Effector memory CD8-positive, alpha-beta T cell (primary cell): ENCODE measurements around the gene ACTG1.

Source experiments
- ATAC-seq: fragments of 150-1000 bp; cut with Tn5 transposase; replicated peaks from 2 replicates; pipeline ENCODE4 v1.10.0; 2021; ENCODE audit warnings: mild to moderate bottlenecking, moderate library complexity
- DNase-seq, 3 experiments: peaks; one replicate each; pipeline ENCODE4 v3.0.0; 2021
- H3K27ac Mint-ChIP-seq, 2 donors: one replicate each; pipeline ENCODE4 v1.8.0; 2022; ENCODE audit warnings: mild to moderate bottlenecking in 2 of 2, mixed read lengths in 2 of 2, moderate library complexity in 2 of 2
- H3K27me3 Mint-ChIP-seq, 2 donors: one replicate each; pipeline ENCODE4 v1.8.0; 2022; ENCODE audit warnings: mixed read lengths in 2 of 2
- H3K36me3 Mint-ChIP-seq: one replicate; pipeline ENCODE4 v1.8.0; 2022; ENCODE audit warnings: mild to moderate bottlenecking, moderate library complexity, mixed read lengths; ENCODE audit not compliant: insufficient read depth
- H3K4me1 Mint-ChIP-seq, 2 donors: one replicate each; pipeline ENCODE4 v1.8.0; 2022; ENCODE audit warnings: low read depth in 2 of 2, mixed read lengths in 2 of 2
- H3K4me3 Mint-ChIP-seq, 2 donors: one replicate each; pipeline ENCODE4 v1.8.0; 2022; ENCODE audit warnings: mild to moderate bottlenecking in 2 of 2, mixed read lengths in 2 of 2, moderate library complexity in 2 of 2
- H3K9me3 Mint-ChIP-seq, 2 donors: one replicate each; pipeline ENCODE4 v1.8.0; 2022; ENCODE audit warnings: mixed read lengths in 2 of 2
- total RNA-seq, 9 experiments: gene quantifications; one replicate each; lab custom pipeline; 2026; lab: John Stamatoyannopoulos, UW

ACTG1 gene
- total RNA-seq = 655 to 2,885 (median 1,033) reads per million in 9 experiments

DNA sequence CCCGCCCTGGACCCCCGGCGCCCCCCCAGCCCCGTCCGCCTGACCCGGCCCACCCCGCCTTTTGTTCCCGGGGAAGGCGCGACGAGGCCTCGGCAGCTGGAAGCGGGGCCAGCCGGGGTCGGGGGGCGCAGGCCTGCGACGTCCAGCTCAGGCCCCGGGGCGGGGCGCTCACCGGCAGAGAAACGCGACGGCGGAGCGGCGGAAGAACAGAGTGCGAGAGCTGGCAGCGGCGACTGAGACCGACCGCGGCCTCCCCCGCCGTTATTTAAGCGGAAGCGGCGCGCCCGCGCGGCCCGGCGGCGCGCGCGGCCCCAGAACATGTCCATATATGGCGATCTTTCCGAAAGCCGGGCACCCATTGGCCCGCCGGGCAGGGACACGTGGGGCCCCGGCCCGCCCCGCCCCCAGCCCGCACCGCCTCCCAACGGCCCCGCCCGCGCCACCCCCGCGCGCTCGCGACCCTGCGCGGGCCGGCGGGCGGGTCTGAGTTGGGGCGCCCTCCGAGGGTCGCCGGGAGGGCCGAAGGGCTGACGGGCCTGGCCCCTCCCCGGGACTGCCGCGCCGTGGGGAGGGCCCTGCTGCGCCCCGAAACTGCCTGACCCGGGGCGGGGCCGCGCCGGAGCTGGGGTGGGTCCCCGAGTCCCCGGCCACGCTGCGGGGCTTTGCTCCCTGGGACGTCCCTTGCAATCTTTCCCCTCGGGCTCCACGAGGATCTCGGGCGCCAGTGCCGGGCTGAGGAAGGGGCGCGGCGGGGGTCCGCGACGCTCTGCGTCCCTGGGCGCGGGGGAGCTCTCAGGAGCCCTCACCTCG, at the start of gene ACTG1:
TSS of gene ACTG1 (minus strand) at position 238 of the 810 bp plus-strand sequence. CDS start 445 bp downstream, outside the sequence.
- peak; percentile 71 for ATAC-seq
- Mint-ChIP-seq H3K4me1 (peaks cover 59 to 60% of the 10 kb centered on the region in 2 donors), H3K27me3 (no peaks in the 10 kb centered on the region), H3K4me3 (peak within 1 kb of the TSS; percentile 94 to 99), H3K9me3 (no peaks in the 10 kb centered on the region), H3K27ac (peak within 1 kb of the TSS; percentile 94 to 99), H3K36me3 (peaks cover 69% of the 10 kb centered on the region)
- DNase-seq = peak; percentile 84 to 86 (median 85)

DNA sequence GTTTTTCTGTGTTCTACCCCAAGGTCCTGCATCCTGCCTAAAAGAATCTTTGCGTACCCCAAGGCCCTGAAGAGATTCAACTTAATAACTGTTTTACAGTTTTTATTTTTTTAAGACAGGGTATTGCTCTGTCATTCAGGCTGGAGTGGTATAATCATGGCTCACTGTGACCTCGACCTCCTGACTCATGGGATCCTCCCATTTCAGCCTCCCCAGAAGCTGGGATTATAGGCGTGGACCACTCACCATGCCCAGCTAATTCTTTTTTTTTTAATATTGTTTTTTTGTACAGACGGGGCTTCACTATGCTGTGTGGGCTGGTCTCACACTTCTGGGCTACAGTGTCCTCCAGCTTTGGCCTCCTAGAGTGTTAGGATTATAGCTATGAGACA, 48.9 kb upstream of the ACTG1 start:
- Mint-ChIP-seq H3K4me3 (no peak overlapping the region), H3K27me3 (no peaks in the 10 kb centered on the region), H3K4me1 (no peaks in the 10 kb centered on the region), H3K36me3 (peaks cover 69% of the 10 kb centered on the region), H3K9me3 (no peaks in the 10 kb centered on the region), H3K27ac (peak overlapping the region in 1 of 2 donors; percentile 8)
- ATAC-seq (no peak), DNase-seq (no peak)

GRCh38 chr17:81558941-81559806, 46.6 kb upstream of the ACTG1 start:
- no peak for ATAC-seq
- Mint-ChIP-seq H3K27ac (peak overlapping the region in 1 of 2 donors; percentile 53), H3K27me3 (no peaks in the 10 kb centered on the region), H3K9me3 (no peaks in the 10 kb centered on the region), H3K4me3 (no peak overlapping the region), H3K4me1 (peaks cover 0 to under 1% of the 10 kb centered on the region in 2 donors), H3K36me3 (peaks cover 46% of the 10 kb centered on the region)
- DNase-seq = no peak

- DNase-seq (no peak), ATAC-seq (no peak)
- Mint-ChIP-seq H3K27ac (peak overlapping the region in 1 of 2 donors; percentile 53), H3K4me1 (peaks cover 9 to 10% of the 10 kb centered on the region in 2 donors), H3K9me3 (no peaks in the 10 kb centered on the region), H3K36me3 (peaks cover 44% of the 10 kb centered on the region), H3K4me3 (no peak overlapping the region), H3K27me3 (no peaks in the 10 kb centered on the region)
Observed at GRCh38 chr17:81558115-81558468, 45.5 kb upstream of the ACTG1 start.

GRCh38 chr17:81557276-81558114, 44.9 kb upstream of the ACTG1 start:
- peak overlapping the region in 1 of 2 donors; percentile 53 for H3K27ac Mint-ChIP-seq
- ATAC-seq (no peak), DNase-seq (no peak)
- no peaks in the 10 kb centered on the region for H3K9me3 Mint-ChIP-seq
- H3K4me1 Mint-ChIP-seq = peaks cover 9 to 15% of the 10 kb centered on the region in 2 donors
- no peaks in the 10 kb centered on the region for H3K27me3 Mint-ChIP-seq
- H3K36me3 Mint-ChIP-seq = peaks cover 44% of the 10 kb centered on the region
- no peak overlapping the region for H3K4me3 Mint-ChIP-seq

DNA sequence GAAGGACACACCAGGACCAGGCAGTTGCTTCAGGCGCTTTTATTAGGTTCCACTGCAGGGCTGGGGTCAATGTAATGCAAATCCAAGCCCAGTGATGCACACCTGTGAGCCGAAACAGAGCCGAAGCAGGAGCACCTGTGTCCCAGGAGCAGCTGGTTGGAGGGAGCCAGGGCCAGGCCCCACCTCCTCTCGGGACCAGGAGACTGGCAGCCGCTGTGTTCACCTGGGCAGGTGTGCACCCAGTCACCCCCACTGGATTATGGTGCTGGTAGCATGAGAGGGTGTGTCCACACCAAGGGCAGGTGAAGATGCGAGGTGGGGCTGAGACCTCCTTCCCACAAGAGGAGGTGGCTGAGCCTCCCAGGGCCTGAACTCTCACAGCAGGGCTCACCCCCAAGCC, 44.3 kb upstream of the ACTG1 start:
- ATAC-seq = no peak
- H3K4me3 Mint-ChIP-seq = no peak overlapping the region
- DNase-seq = no peak
- no peaks in the 10 kb centered on the region for H3K27me3 Mint-ChIP-seq
- peaks cover 9 to 15% of the 10 kb centered on the region in 2 donors for H3K4me1 Mint-ChIP-seq
- H3K9me3 Mint-ChIP-seq = no peaks in the 10 kb centered on the region
- H3K36me3 Mint-ChIP-seq = peaks cover 37% of the 10 kb centered on the region
- H3K27ac Mint-ChIP-seq = no peak overlapping the region

GRCh38 chr17:81556175-81556691, 43.6 kb upstream of the ACTG1 start:
- ATAC-seq (no peak), DNase-seq (no peak)
- no peaks in the 10 kb centered on the region for H3K9me3 Mint-ChIP-seq
- no peaks in the 10 kb centered on the region for H3K27me3 Mint-ChIP-seq
- peaks cover 38% of the 10 kb centered on the region for H3K36me3 Mint-ChIP-seq
- H3K4me3 Mint-ChIP-seq = no peak overlapping the region
- peaks cover 14 to 19% of the 10 kb centered on the region in 2 donors for H3K4me1 Mint-ChIP-seq
- peak overlapping the region in 1 of 2 donors; percentile 72 for H3K27ac Mint-ChIP-seq

DNA sequence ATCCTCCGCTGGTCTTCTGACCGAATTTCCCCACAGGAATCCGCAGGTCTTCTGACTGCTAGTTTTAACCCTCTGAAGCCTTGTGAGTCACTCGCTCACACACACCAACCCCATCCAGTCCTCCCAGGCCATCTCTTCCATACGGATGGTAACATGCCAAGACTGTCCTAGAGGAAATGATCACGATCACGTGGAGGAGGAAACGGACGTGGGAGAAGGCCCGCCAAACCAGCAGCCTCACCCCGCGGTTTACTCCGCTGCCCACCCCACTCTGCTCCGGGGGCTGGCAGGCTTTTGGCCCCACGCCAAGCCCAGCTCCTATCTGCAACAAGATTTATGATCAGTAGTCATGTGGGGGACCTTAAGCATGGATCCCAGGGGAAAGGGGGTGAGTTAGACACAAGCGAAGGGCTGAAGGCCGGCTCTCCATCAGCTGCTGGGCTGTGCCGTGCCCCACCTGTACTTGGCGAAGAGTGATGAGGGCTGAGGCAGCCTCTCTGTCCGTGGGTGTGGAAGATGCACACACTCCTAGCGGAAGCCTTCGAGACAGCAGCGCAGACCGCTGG, 41.1 kb upstream of the ACTG1 start:
- no peaks in the 10 kb centered on the region for H3K9me3 Mint-ChIP-seq
- no peak for DNase-seq
- peak; percentile 0 for ATAC-seq
- H3K27ac Mint-ChIP-seq = peak overlapping the region; percentile 85 to 91
- peaks cover 14 to 30% of the 10 kb centered on the region in 2 donors for H3K4me1 Mint-ChIP-seq
- H3K4me3 Mint-ChIP-seq = peak overlapping the region; percentile 88 to 92
- peaks cover 27% of the 10 kb centered on the region for H3K36me3 Mint-ChIP-seq
- H3K27me3 Mint-ChIP-seq = no peaks in the 10 kb centered on the region

DNA sequence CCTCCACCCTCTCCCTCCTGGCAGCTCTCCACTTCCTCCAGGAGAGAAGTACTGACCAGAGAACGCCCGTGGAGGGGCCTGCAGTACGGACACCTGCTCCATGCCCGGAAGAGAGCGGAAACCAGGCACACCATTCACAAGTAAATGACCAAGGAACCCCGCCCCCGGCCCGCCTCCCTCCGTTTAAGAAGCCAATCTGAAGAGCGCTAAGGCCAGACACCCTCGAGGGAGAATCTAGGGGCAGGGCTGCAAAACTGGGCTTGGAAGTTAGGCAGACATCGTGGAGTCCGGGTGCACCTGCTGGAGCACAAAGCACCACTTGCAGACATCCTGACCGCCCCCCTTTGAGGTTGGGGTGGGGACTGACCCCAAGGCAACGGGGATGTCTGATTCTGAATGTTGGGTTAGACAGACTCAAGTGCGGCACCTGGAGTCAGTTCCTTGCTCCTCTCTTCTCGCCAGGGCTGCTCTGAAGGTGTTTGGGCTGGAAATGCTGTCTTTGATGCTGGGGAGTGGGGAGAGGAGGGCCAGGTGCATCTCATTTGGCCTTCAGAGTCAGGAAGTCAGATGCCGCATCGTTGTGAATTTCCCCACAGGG, 40.5 kb upstream of the ACTG1 start:
- peaks cover 14 to 30% of the 10 kb centered on the region in 2 donors for H3K4me1 Mint-ChIP-seq
- peak; percentile 72 for ATAC-seq
- no peaks in the 10 kb centered on the region for H3K27me3 Mint-ChIP-seq
- DNase-seq = peak; percentile 58 to 69 (median 60)
- H3K36me3 Mint-ChIP-seq = peaks cover 29% of the 10 kb centered on the region
- H3K9me3 Mint-ChIP-seq = no peaks in the 10 kb centered on the region
- peak overlapping the region; percentile 85 to 91 for H3K27ac Mint-ChIP-seq
- H3K4me3 Mint-ChIP-seq = peak overlapping the region; percentile 88 to 92

DNA sequence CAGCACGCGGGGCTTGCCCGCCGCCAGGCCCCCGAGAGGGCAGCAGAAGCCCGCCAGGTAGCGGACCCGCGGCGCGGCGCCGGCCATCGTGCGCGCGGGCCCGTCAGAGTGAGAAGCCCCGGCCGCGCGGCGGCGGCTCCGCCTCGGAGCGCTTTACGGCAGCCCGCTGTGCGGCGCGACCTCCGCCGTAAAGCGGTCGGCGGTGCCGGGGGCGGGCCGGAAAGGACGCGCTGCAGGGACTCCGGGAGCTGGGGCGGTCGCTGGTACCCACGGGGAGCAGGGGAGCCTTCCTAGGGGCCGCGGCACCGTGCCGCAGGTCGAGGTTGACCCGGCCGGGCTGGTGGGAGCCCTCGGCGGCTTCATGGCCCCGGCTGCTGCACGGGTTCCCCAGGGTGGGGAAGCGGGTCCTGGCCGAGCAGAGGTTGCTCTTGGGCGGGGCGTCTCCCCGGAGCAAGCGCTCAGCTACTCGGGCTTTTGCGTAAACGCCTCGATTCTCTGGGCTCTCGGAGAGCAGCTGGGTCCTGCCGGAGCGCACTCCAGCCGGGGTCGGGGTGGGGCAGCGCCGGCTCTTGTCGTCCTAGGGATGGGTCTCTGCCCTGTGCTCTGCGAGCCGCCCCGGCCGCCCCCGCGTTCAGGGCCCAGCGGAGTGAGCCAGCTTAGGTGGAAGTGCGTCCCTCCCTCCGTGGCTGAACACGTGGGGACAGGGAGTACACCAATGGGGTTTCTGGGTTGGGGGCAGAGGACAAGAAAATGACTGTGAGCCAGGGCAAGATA, 39.8 kb upstream of the ACTG1 start, which contains the start of gene FAAP100:
TSS of gene FAAP100 (minus strand) at position 110 of the 774 bp plus-strand sequence. CDS start at position 87, 23 bp downstream.
- Mint-ChIP-seq H3K9me3 (no peaks in the 10 kb centered on the region), H3K27ac (peak within 1 kb of the TSS; percentile 85 to 91), H3K27me3 (no peaks in the 10 kb centered on the region), H3K4me1 (peaks cover 14 to 30% of the 10 kb centered on the region in 2 donors), H3K4me3 (peak within 1 kb of the TSS; percentile 88 to 92), H3K36me3 (peaks cover 33% of the 10 kb centered on the region)
- ATAC-seq (peak; percentile 66), DNase-seq (peak; percentile 73 to 84 (median 82))

DNA sequence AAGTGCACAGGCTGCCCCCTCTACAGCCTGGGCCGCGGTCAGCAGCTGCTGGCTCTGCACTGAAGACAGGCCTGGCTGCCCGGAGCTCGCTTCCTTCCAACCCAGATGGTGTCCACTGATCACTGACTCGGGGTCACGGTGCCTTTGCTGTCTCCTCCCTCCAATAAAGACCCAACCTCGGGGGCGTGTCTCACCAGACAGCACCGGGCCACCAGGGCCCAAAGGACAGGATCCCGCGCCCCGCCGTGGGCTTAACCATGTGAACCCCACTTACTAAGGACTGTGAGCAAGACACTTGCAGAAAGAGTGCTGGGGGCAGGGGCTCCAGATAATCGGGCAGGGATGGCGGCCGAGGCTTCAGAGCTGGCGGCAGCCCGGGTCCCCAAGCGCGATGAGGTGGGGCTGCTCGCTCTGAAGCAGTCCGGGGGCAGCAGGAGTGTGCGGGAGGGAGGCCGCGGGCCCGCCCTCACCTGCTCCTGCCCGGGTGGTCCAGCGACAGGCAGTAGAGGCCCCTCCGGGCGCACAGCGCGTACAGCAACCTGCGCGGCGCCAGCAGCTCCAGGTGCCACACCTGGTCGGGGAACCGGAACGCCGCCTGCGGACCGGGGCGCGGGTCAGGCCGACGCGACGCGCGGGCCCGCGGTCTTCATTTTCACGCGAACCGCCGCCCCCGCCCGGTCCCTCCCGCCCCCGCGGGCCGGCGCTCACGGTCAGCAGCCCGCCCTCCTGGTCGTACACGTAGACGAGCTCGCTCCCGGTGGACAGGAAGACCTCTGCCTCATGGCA, 39.1 kb upstream of the ACTG1 start:
- ATAC-seq (no peak), DNase-seq (no peak)
- H3K36me3 Mint-ChIP-seq = peaks cover 33% of the 10 kb centered on the region
- H3K4me1 Mint-ChIP-seq = peaks cover 14 to 30% of the 10 kb centered on the region in 2 donors
- H3K27me3 Mint-ChIP-seq = no peaks in the 10 kb centered on the region
- no peaks in the 10 kb centered on the region for H3K9me3 Mint-ChIP-seq
- peak overlapping the region in 1 of 2 donors; percentile 85 for H3K27ac Mint-ChIP-seq
- peak overlapping the region; percentile 88 to 92 for H3K4me3 Mint-ChIP-seq
